AG10803 (cell line): ENCODE measurements around the gene SMOC2.

Experiments
- DNase-seq: peaks from one replicate; pipeline ENCODE4 v3.0.0; 2010; ENCODE audit warnings: low read depth
- H3K4me3 ChIP-seq: 2 replicates; pipeline ENCODE4 v1.5.1; 2011; ENCODE audit warnings: mild to moderate bottlenecking, low read length, control low read depth
- CTCF ChIP-seq: conservative IDR thresholded peaks from 2 replicates; pipeline ENCODE4 v1.5.1; 2011; ENCODE audit warnings: mild to moderate bottlenecking, low read length, control low read depth, inconsistent platforms

Gene SMOC2

GRCh38 chr6:168419569-168419968 is 21.4 kb upstream of the SMOC2 start:
- DNase-seq, result no peak
- H3K4me3 ChIP-seq, result no peak overlapping the region
- no peak for TF ChIP-seq CTCF

- DNase-seq, result no peak
- H3K4me3 ChIP-seq, result no peak overlapping the region
- no peak for TF ChIP-seq CTCF
Observed at GRCh38 chr6:168420084-168420483, 20.9 kb upstream of the SMOC2 start.

DNA sequence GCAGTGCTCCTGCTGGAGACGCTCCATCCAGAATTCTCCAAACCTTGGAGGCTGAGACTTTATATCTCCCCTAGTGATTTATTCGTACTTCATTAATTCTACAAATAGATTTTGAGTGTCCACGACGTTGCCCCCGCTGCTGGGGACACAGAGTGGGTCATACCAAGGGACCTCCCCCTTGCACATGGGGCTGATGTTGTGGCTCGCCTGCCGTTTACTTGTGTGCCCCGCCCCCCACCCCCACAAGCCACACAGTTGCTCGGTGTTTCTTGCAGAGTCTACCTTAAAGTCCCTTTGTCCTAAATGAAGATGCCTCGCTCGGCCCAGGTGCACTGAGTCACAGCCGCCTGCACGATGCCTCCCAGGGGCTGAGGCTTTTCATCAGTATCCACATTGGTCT is 20.3 kb upstream of the SMOC2 start:
- no peak for TF ChIP-seq CTCF
- no peak for DNase-seq
- H3K4me3 ChIP-seq, result no peak overlapping the region

- no peak overlapping the region for H3K4me3 ChIP-seq
- DNase-seq, result no peak
- TF ChIP-seq CTCF, result no peak
Observed at GRCh38 chr6:168427184-168427583, 13.8 kb upstream of the SMOC2 start.

GRCh38 chr6:168428052-168428826 is 12.7 kb upstream of the SMOC2 start:
- no peak for DNase-seq

DNA sequence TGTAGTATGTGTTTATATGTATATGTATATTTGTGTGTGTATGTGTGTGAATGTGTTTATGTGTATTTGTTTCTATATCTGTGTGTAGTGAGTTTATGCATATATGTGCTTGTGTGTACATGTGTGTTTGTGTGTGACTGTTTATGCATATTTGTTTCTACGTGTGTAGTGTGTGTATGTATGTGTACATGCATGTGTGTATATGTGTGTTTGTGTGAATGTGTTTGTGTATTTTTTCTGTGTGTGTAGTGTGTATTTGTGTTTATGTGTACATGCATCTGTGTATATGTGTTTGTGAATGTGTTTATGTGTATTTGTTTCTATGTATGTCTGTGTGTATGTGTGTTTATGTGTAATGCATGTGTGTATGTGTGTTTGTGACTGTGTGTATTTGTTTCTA is 12.1 kb upstream of the SMOC2 start:
- DNase-seq, result no peak
- H3K4me3 ChIP-seq, result no peak overlapping the region
- no peak for TF ChIP-seq CTCF

More at GRCh38 chr6:168428052-168428826, 12.7 kb upstream of the SMOC2 start:
- H3K4me3 ChIP-seq, result no peak overlapping the region
- no peak for TF ChIP-seq CTCF

DNA sequence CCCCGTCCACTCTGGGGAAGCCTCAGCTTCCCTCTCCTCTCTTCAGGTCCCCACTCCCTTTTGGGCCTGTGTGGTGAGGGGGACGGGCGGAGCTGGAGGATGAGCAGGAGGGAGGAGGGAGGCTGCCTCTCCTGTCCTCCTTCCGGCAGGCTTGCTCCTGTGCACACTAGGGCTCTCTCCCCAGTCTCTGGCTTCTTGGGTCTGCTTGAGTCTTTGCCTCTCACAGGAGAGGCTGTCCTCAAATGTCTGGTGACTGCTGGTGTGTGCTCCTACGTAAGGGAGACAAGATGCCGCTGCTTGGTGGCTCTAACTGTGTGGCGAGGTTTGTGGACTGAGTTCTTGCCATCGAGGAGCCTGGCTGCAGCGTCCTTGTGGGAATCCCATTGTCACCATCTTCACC is 8.8 kb upstream of the SMOC2 start:
- no peak for TF ChIP-seq CTCF
- DNase-seq, result no peak
- no peak overlapping the region for H3K4me3 ChIP-seq
